MCF 10A (cell line): ENCODE results near the gene FAM241B. TPM values are rescaled to one million over a fixed set of nuclear protein-coding genes. Genes with fewer than 3 reads are reported as not detected.

Source experiments
- BruUV-seq: library from RNA; stranded (reverse); fragments of 400-500 nt; replicated peaks from 2 replicates; lab custom pipeline; 2021; lab: Mats Ljungman, UMichigan
- CTCF ChIA-PET: fragments of 300-600 bp; sonication (Branson Sonifier 250); formaldehyde crosslinking; extraction: SDS; loops from one replicate; lab custom pipeline; 2021; ENCODE audit warnings: antibody characterized with exemption, inconsistent platforms; lab: Yijun Ruan, JAX
- POLR2A ChIA-PET: fragments of 300-600, 350-650 bp; sonication (Branson Sonifier 250); formaldehyde crosslinking; extraction: SDS; loops from one replicate; lab custom pipeline; 2020; ENCODE audit warnings: antibody characterized with exemption, inconsistent platforms; lab: Yijun Ruan, JAX
- DNase-seq: peaks from one replicate; pipeline ENCODE4 v3.0.0-alpha.2; 2018; ENCODE audit not compliant: unreplicated experiment
- H3K27ac Mint-ChIP-seq: one replicate; pipeline ENCODE4 v1.8.0; 2022; ENCODE audit warnings: mild to moderate bottlenecking, low read depth, mixed read lengths; ENCODE audit not compliant: unreplicated experiment
- H3K27me3 Mint-ChIP-seq: one replicate; pipeline ENCODE4 v1.8.0; 2022; ENCODE audit warnings: mixed read lengths; ENCODE audit not compliant: insufficient read depth, unreplicated experiment
- H3K36me3 Mint-ChIP-seq: one replicate; pipeline ENCODE4 v1.8.0; 2022; ENCODE audit warnings: mild to moderate bottlenecking, moderate library complexity, mixed read lengths; ENCODE audit not compliant: insufficient read depth, unreplicated experiment
- H3K4me1 Mint-ChIP-seq: one replicate; pipeline ENCODE4 v1.8.0; 2022; ENCODE audit warnings: mixed read lengths; ENCODE audit not compliant: insufficient read depth, unreplicated experiment
- H3K4me3 Mint-ChIP-seq: one replicate; pipeline ENCODE4 v1.8.0; 2022; ENCODE audit warnings: mild to moderate bottlenecking, moderate library complexity, mixed read lengths; ENCODE audit not compliant: unreplicated experiment
- H3K9me3 Mint-ChIP-seq: one replicate; pipeline ENCODE4 v1.8.0; 2022; ENCODE audit warnings: mixed read lengths; ENCODE audit not compliant: unreplicated experiment
- CTCF ChIP-seq: fragments of 200-600 bp; IDR thresholded peaks from one replicate; pipeline ENCODE4 v1.8.0; 2022; ENCODE audit warnings: antibody characterized with exemption, mild to moderate bottlenecking; ENCODE audit not compliant: unreplicated experiment
- intact Hi-C: fragments of 100-400 bp; cut with micrococcal nuclease; formaldehyde crosslinking; loops from 2 replicates; pipeline ENCODE4 v1.14.1; 2022
- total RNA-seq: library from RNA; stranded (reverse); gene quantifications from 2 replicates; pipeline ENCODE4 v1.2.3, GENCODE V29; 2022

The FAM241B gene
- total RNA-seq, 1 experiment from 2014 or later = 7.5 TPM

- Mint-ChIP-seq H3K4me3 (no peak overlapping the region), H3K4me1 (no peaks in the 10 kb centered on the region), H3K36me3 (peaks cover 8% of the 10 kb centered on the region), H3K9me3 (no peaks in the 10 kb centered on the region), H3K27ac (no peak overlapping the region), H3K27me3 (no peaks in the 10 kb centered on the region)
- no peak for DNase-seq
- POLR2A ChIA-PET = no interaction called here
- CTCF ChIA-PET = interaction anchor here (0.6 to 9.7 kb wide), 7 partner anchors 11 to 311 kb away, joined by 3 to 104 read pairs (median 5); no protein-coding TSS in a partner anchor
- BruUV-seq = no TSS peak
- TF ChIP-seq CTCF = no peak
- intact Hi-C loops = loop anchor here (10.0 kb wide), 1 partner anchor 307 kb away; no protein-coding TSS in a partner anchor
Measured at GRCh38 chr10:69647819-69648218, 17.8 kb downstream of the FAM241B start.

GRCh38 chr10:69648461-69648860, 18.4 kb downstream of the FAM241B start:
- Mint-ChIP-seq H3K27ac (no peak overlapping the region), H3K4me1 (no peaks in the 10 kb centered on the region), H3K9me3 (no peaks in the 10 kb centered on the region), H3K27me3 (peaks cover 2% of the 10 kb centered on the region), H3K4me3 (no peak overlapping the region), H3K36me3 (peaks cover 8% of the 10 kb centered on the region)
- intact Hi-C loops = loop anchor here (10.0 kb wide), 1 partner anchor 306 kb away; no protein-coding TSS in a partner anchor
- POLR2A ChIA-PET = no interaction called here
- no peak for DNase-seq
- no TSS peak for BruUV-seq
- no peak for TF ChIP-seq CTCF
- CTCF ChIA-PET = interaction anchor here (0.6 to 5.3 kb wide), 6 partner anchors 11 to 267 kb away, joined by 3 to 35 read pairs (median 4); no protein-coding TSS in a partner anchor

GRCh38 chr10:69649786-69650550, 19.9 kb downstream of the FAM241B start:
- Mint-ChIP-seq H3K4me3 (no peak overlapping the region), H3K27ac (no peak overlapping the region), H3K27me3 (peaks cover 13% of the 10 kb centered on the region), H3K4me1 (no peaks in the 10 kb centered on the region), H3K9me3 (no peaks in the 10 kb centered on the region), H3K36me3 (peaks cover 8% of the 10 kb centered on the region)
- no TSS peak for BruUV-seq
- no peak for DNase-seq
- intact Hi-C loops = loop anchor here (10.0 kb wide), 1 partner anchor 305 kb away; no protein-coding TSS in a partner anchor
- ChIA-PET POLR2A (interaction anchor here (0.9 kb wide), 1 partner anchor 9 kb away, joined by 3 read pairs; no protein-coding TSS in a partner anchor), CTCF (interaction anchor here (0.8 to 2.1 kb wide), 5 partner anchors 9 to 145 kb away, joined by 3 to 8 read pairs (median 5); no protein-coding TSS in a partner anchor)
- TF ChIP-seq CTCF = no peak

DNA sequence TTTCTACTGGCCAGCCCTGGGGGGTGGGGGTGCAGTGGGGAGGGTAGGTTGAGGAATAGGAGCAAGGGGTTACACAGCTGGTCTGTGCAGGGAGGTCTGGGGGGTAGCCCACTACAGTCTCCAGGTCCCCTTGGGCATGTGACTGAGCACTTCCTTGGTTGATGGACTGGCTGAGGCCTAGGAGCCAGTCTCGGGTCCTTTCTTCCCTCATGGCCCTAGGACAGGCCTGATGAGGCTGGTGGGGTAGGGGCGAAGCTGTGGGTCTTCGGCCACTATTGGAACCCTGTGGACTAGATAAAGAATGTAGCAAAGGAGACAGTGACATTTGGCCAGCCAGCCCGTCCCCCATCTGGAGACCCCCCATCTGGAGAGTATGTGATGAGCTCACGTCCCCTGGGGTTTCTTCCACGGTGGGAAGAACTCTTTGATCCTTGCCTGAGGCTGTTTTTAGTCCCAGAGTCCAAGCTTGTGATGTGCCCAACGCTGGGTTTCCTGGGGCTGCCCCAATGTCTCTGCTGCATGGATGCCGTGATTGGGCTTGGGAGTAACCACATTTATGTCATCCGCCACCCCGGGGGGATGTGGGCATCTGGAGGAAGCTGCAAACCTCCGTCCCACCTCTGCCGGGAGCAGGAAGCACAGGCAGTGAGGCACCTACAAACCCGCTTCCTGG, 20.7 kb downstream of the FAM241B start:
- Mint-ChIP-seq H3K9me3 (no peaks in the 10 kb centered on the region), H3K27me3 (peaks cover 13% of the 10 kb centered on the region), H3K4me1 (no peaks in the 10 kb centered on the region), H3K27ac (no peak overlapping the region), H3K36me3 (peaks cover 8% of the 10 kb centered on the region), H3K4me3 (no peak overlapping the region)
- no peak for TF ChIP-seq CTCF
- CTCF ChIA-PET = interaction anchor here (0.5 to 2.1 kb wide), 9 partner anchors 10 to 264 kb away, joined by 3 to 8 read pairs (median 4); no protein-coding TSS in a partner anchor
- intact Hi-C loops = no loop called here
- BruUV-seq = no TSS peak
- no peak for DNase-seq
- POLR2A ChIA-PET = interaction anchor here (0.9 kb wide), 1 partner anchor 10 kb away, joined by 3 read pairs; no protein-coding TSS in a partner anchor
